Activated T-cell treated with anti-CD3 and anti-CD28 coated beads, Interleukin-2, amount 50 U/mL, for 72 hours (primary cell): ENCODE data around the gene IFNL2. TPM values are rescaled to one million over a fixed set of nuclear protein-coding genes. Genes with fewer than 3 reads are reported as not detected.
"Not testable (repeated sequence)": the region's sequence is repeated elsewhere in the genome, so short reads cannot be mapped to it uniquely, and the experiment has no call there.

Source experiments
- ATAC-seq, 2 donors: fragments of 150-1000 bp; cut with Tn5 transposase; replicated peaks in 1 of 2; 2 replicates each; pipeline ENCODE4 v1.10.0; 2021; ENCODE audit warnings: moderate library complexity in 2 of 2, mild to moderate bottlenecking in 1 of 2
- DNase-seq, 2 donors: peaks; one replicate each; pipeline ENCODE4 v3.0.0; 2021 to 2022; ENCODE audit warnings: mixed read lengths in 1 of 2
- H3K27ac Mint-ChIP-seq: one replicate; pipeline ENCODE4 v1.8.0; 2022; ENCODE audit warnings: mild to moderate bottlenecking, moderate library complexity, mixed read lengths
- H3K27me3 Mint-ChIP-seq: one replicate; pipeline ENCODE4 v1.8.0; 2022; ENCODE audit warnings: low read depth, mixed read lengths
- H3K36me3 Mint-ChIP-seq, 2 donors: one replicate each; pipeline ENCODE4 v1.8.0; 2022; ENCODE audit warnings: mixed read lengths in 2 of 2, mild to moderate bottlenecking in 1 of 2; ENCODE audit not compliant: insufficient read depth in 2 of 2
- H3K4me1 Mint-ChIP-seq: one replicate; pipeline ENCODE4 v1.8.0; 2022; ENCODE audit warnings: low read depth, mixed read lengths
- H3K4me3 Mint-ChIP-seq, 2 donors: one replicate each; pipeline ENCODE4 v1.8.0; 2022; ENCODE audit warnings: mild to moderate bottlenecking in 2 of 2, mixed read lengths in 2 of 2, moderate library complexity in 2 of 2
- H3K9me3 Mint-ChIP-seq, 2 donors: one replicate each; pipeline ENCODE4 v1.8.0; 2022; ENCODE audit warnings: mixed read lengths in 2 of 2
- total RNA-seq, 2 donors: library from RNA; stranded (reverse); gene quantifications; one replicate each; pipeline ENCODE4 v1.2.3, GENCODE V29; 2022

IFNL2 gene
- total RNA-seq, 2 donors from 2014 or later, result 0.46 TPM; not detected in 1

- not testable (repeated sequence) for H3K4me1 Mint-ChIP-seq, DNase-seq, H3K4me3 Mint-ChIP-seq, H3K36me3 Mint-ChIP-seq, ATAC-seq, H3K27me3 Mint-ChIP-seq, H3K27ac Mint-ChIP-seq, H3K9me3 Mint-ChIP-seq
Measured at GRCh38 chr19:39244410-39245100, 23.6 kb upstream of the IFNL2 start, which contains the start of gene IFNL3. TSS of gene IFNL3 (minus strand) at chr19:39245006. CDS start at chr19:39244967, 39 bp downstream.

- H3K36me3 Mint-ChIP-seq, H3K27ac Mint-ChIP-seq, H3K9me3 Mint-ChIP-seq, H3K4me3 Mint-ChIP-seq, DNase-seq, H3K27me3 Mint-ChIP-seq, H3K4me1 Mint-ChIP-seq: not testable (repeated sequence)
- peak; percentile 56 to 60 for ATAC-seq
Measured at GRCh38 chr19:39245166-39245565, 23.0 kb upstream of the IFNL2 start.

DNA sequence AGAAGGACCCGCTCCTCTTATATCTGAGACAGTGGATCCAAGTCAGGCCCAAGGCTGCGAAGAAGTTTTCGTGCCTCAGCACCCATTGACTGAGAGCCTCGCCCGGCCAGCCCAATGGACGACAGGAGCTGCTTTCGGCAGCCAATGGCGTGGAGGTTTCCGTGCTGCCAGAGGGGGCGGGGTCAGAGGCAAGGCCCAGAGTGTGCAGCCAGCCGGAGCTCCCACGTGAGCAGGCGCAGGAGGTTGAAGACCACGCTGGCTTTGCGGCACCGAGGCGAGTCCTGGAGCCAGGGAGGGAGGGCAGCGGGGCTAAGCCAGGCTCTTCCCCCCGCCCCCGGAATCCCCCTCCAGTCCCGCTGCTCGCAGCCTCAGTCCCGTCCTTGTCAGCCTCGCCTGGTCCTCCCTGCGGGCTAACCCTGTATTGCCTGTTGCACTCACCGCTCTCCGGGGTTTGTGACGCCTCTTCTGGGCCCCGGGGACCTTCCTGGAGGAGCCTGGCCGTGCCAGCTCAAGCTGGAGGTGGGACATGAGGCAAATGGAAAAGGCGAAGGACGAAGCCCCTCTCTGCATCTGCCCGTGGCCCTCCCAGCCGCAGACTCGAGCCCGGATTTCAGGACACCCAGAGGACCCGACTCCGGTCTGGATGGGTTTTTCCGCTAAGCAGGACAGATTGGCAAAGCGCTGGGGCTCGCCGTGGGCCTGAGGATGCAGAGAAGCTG is 21.1 kb upstream of the IFNL2 start:
- DNase-seq, result peak; percentile 44 to 53
- H3K9me3 Mint-ChIP-seq, result no peaks in the 10 kb centered on the region
- no peaks in the 10 kb centered on the region for H3K36me3 Mint-ChIP-seq
- H3K27ac Mint-ChIP-seq, result no peak overlapping the region
- peaks cover 5% of the 10 kb centered on the region for H3K4me1 Mint-ChIP-seq
- peak; percentile 70 to 74 for ATAC-seq
- peaks cover 7% of the 10 kb centered on the region for H3K27me3 Mint-ChIP-seq
- peak overlapping the region; percentile 51 to 59 for H3K4me3 Mint-ChIP-seq

DNA sequence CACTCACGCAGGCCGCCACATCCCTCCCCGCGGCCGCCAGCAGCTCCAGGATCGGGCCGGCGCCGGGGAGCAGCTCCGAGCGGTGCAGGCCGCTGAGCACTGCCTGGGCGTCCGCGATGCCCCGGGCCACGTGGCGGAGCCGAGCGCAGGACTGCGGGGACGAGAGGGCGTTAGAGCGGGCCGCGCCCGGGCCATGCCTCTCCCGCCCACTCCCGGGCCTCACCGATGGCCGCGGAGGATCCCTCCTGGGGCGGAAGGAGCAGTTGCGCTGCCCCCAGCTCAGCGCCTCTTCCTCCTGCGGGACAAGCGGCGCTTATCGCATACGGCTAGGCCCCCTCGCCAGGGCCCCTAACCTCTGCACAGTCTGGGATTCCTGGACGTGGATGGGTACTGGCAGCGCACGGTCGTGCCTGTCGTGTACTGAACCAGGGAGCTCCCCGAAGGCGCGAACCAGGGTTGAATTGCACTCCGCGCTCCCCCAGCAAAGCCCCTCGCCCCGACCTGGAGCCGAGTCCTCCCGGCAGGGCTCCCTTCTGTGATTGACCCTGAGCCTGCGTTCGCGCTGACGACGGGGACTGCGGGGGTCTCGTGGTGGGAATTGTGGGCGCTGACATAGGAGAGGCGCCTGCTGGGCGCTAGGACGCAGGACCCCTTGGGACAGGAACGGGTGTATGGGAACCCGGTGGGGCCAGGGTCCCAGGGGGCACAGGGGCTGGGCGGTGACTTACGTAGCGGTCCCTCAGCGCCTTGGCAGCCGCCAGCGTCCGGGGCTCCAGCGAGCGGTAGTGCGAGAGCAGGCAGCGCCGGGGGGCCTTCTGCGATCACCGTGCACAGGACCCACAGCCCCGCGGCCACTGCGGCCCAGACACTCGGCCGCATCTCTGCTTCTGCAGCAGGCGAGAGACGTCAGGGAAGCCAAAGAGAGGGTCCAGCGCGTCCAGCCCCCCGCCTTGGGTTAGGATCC is 20.2 kb upstream of the IFNL2 start:
- peak; percentile 47 to 58 for ATAC-seq
- no peaks in the 10 kb centered on the region for H3K36me3 Mint-ChIP-seq
- H3K27me3 Mint-ChIP-seq, result peaks cover 7% of the 10 kb centered on the region
- no peak overlapping the region for H3K4me3 Mint-ChIP-seq
- no peaks in the 10 kb centered on the region for H3K9me3 Mint-ChIP-seq
- H3K4me1 Mint-ChIP-seq, result peaks cover 12% of the 10 kb centered on the region
- H3K27ac Mint-ChIP-seq, result no peak overlapping the region
- no peak for DNase-seq

DNA sequence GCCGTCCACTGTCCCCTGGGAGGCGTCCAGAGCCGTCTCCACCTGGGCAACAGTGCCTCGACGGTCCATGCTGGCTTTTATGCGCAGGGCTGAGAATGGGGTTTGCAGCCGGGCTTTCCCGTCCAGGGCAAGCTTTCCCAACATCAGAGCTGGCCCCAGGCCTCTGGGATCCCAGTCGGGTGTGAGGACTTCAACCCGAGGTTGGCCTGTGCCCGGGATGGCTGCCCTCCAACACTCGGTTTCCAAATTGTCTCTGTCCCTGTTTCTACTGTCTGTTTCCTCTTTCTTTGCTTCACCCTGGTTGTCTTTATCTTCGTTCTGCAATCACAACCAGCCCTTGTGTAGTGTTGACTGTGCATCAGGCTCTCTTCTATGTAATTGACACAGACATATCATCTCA is 19.4 kb upstream of the IFNL2 start, which contains the start of gene IFNL4:
Gene IFNL4, minus strand, starts transcription at position 51 of the 400 bp plus-strand sequence.
- peaks cover 7% of the 10 kb centered on the region for H3K27me3 Mint-ChIP-seq
- no peak within 1 kb of the TSS for H3K4me3 Mint-ChIP-seq
- H3K4me1 Mint-ChIP-seq, result peaks cover 12% of the 10 kb centered on the region
- H3K36me3 Mint-ChIP-seq, result no peaks in the 10 kb centered on the region
- ATAC-seq, result no peak
- no peak for DNase-seq
- no peaks in the 10 kb centered on the region for H3K9me3 Mint-ChIP-seq
- no peak within 1 kb of the TSS for H3K27ac Mint-ChIP-seq

GRCh38 chr19:39251081-39251480 is 17.1 kb upstream of the IFNL2 start:
- DNase-seq, result no peak
- Mint-ChIP-seq H3K36me3 (no peaks in the 10 kb centered on the region), H3K27ac (no peak overlapping the region), H3K4me3 (no peak overlapping the region), H3K27me3 (peaks cover 7% of the 10 kb centered on the region), H3K9me3 (no peaks in the 10 kb centered on the region), H3K4me1 (peaks cover 12% of the 10 kb centered on the region)
- ATAC-seq, result no peak

DNA sequence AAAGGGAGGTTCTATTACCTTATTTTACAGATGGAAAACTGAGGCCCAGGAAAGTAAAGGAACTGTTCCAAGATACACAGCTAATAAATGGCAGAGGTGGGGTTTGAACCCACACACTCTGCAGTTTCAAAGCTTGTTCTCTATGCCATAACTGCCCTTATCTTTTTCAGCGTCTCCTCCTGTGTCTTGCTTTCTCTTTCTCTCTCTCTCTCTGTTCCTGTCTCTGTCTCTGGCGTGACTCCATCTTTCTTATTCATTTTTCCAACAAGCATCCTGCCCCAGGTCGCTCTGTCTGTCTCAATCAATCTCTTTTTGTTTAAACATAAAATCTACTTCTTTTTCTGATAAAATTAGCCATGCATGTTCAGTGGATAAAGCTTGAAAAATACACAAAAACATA is 16.4 kb upstream of the IFNL2 start:
- ATAC-seq, result no peak
- Mint-ChIP-seq H3K27ac (no peak overlapping the region), H3K36me3 (no peaks in the 10 kb centered on the region), H3K27me3 (peaks cover 7% of the 10 kb centered on the region), H3K4me3 (no peak overlapping the region), H3K9me3 (no peaks in the 10 kb centered on the region), H3K4me1 (peaks cover 12% of the 10 kb centered on the region)
- no peak for DNase-seq

GRCh38 chr19:39252458-39252857 is 15.7 kb upstream of the IFNL2 start:
- Mint-ChIP-seq H3K4me3 (no peak overlapping the region), H3K27ac (no peak overlapping the region), H3K9me3 (no peaks in the 10 kb centered on the region), H3K4me1 (peaks cover 12% of the 10 kb centered on the region), H3K36me3 (no peaks in the 10 kb centered on the region), H3K27me3 (peaks cover 7% of the 10 kb centered on the region)
- ATAC-seq (no peak), DNase-seq (no peak)

- Mint-ChIP-seq H3K27ac (no peak overlapping the region), H3K4me1 (peaks cover 20% of the 10 kb centered on the region), H3K4me3 (no peak overlapping the region), H3K36me3 (no peaks in the 10 kb centered on the region), H3K27me3 (peaks cover 7% of the 10 kb centered on the region), H3K9me3 (no peaks in the 10 kb centered on the region)
- ATAC-seq (no peak), DNase-seq (no peak)
Measured at GRCh38 chr19:39253374-39254149, 14.6 kb upstream of the IFNL2 start.

GRCh38 chr19:39254531-39255345 is 13.5 kb upstream of the IFNL2 start:
- H3K27ac Mint-ChIP-seq, result no peak overlapping the region
- no peak overlapping the region for H3K4me3 Mint-ChIP-seq
- H3K36me3 Mint-ChIP-seq, result no peaks in the 10 kb centered on the region
- peaks cover 21% of the 10 kb centered on the region for H3K4me1 Mint-ChIP-seq
- no peaks in the 10 kb centered on the region for H3K9me3 Mint-ChIP-seq
- H3K27me3 Mint-ChIP-seq, result no peaks in the 10 kb centered on the region
- ATAC-seq (no peak), DNase-seq (no peak)

DNA sequence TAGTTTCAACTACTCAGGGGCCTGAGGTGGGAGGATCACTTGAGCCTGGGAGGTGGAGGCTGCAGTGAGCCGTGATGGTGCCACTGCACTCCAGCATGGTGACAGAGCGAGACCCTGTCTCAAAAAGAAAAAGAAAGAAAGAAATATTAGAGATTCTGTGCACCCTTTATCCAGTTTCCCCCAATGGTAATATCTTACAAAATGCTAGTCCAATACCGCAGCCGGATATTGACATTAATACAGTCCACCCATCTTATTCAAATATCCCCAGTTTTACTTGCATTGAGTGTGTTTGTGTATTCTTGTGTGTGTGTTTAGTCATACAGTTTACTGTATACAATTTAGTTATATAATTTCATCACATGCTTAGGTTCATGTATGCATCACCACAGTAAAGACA is 11.0 kb upstream of the IFNL2 start:
- Mint-ChIP-seq H3K4me3 (no peak overlapping the region), H3K4me1 (peaks cover 15% of the 10 kb centered on the region), H3K36me3 (no peaks in the 10 kb centered on the region), H3K9me3 (no peaks in the 10 kb centered on the region), H3K27ac (no peak overlapping the region), H3K27me3 (peaks cover 10% of the 10 kb centered on the region)
- ATAC-seq (no peak), DNase-seq (no peak)

- ATAC-seq (no peak), DNase-seq (no peak)
- no peak overlapping the region for H3K4me3 Mint-ChIP-seq
- H3K36me3 Mint-ChIP-seq, result peaks cover 0 to 3% of the 10 kb centered on the region in 2 donors
- peaks cover 35% of the 10 kb centered on the region for H3K27me3 Mint-ChIP-seq
- H3K4me1 Mint-ChIP-seq, result peaks cover 13% of the 10 kb centered on the region
- H3K27ac Mint-ChIP-seq, result no peak overlapping the region
- H3K9me3 Mint-ChIP-seq, result no peaks in the 10 kb centered on the region
Measured at GRCh38 chr19:39261704-39262103, 6.5 kb upstream of the IFNL2 start.
